GM23338 (cell line): ENCODE measurements around the gene CEP131. TPM values are rescaled to one million over a fixed set of nuclear protein-coding genes. Genes with fewer than 3 reads are reported as not detected.

Experiments used
- ATAC-seq: fragments of 200-7000 bp; cut with Tn5 transposase; 3 replicates; pipeline ENCODE4 v1.9.1; 2020
- DNase-seq: peaks from one replicate; pipeline ENCODE4 v3.0.0-alpha.2; 2015; ENCODE audit warnings: low spot score
- H2AFZ ChIP-seq: fragments of 200-600 bp; sonication (generic); 2 replicates; pipeline ENCODE4 v1.8.0; 2016; ENCODE audit warnings: antibody characterized with exemption, mild to moderate bottlenecking, moderate library complexity
- H3F3A ChIP-seq: fragments of 200-600 bp; sonication (generic); replicated peaks from 2 replicates; pipeline ENCODE4 v1.8.0; 2017; ENCODE audit warnings: antibody characterized with exemption, mixed run types, low read depth
- H3K27ac ChIP-seq: fragments of 200-600 bp; sonication (generic); 2 replicates; pipeline ENCODE4 v1.6.1; 2016; ENCODE audit warnings: low read depth
- H3K27me3 ChIP-seq: fragments of 200-600 bp; sonication (generic); 2 replicates; pipeline ENCODE4 v1.8.0; 2016; ENCODE audit warnings: mild to moderate bottlenecking, mixed run types, moderate library complexity; ENCODE audit not compliant: insufficient read depth
- H3K36me3 ChIP-seq: fragments of 200-600 bp; sonication (generic); 2 replicates; pipeline ENCODE4 v1.8.0; 2016; ENCODE audit warnings: mild to moderate bottlenecking; ENCODE audit not compliant: insufficient read depth
- H3K4me1 ChIP-seq: fragments of 200-600 bp; sonication (generic); 2 replicates; pipeline ENCODE4 v1.8.0; 2016; ENCODE audit warnings: mild to moderate bottlenecking, moderate library complexity; ENCODE audit not compliant: insufficient read depth
- H3K4me2 ChIP-seq: fragments of 200-600 bp; sonication (generic); 2 replicates; pipeline ENCODE4 v1.7.1; 2017; ENCODE audit warnings: mixed run types
- H3K4me3 ChIP-seq: fragments of 200-600 bp; sonication (generic); 2 replicates; pipeline ENCODE4 v1.6.1; 2016; ENCODE audit warnings: mixed run types
- H3K79me2 ChIP-seq: fragments of 200-600 bp; sonication (generic); replicated peaks from 2 replicates; pipeline ENCODE4 v1.8.0; 2017; ENCODE audit warnings: mild to moderate bottlenecking; ENCODE audit not compliant: insufficient read depth
- H3K9me2 ChIP-seq: fragments of 200-600 bp; sonication (generic); 2 replicates; pipeline ENCODE4 v1.8.0; 2017; ENCODE audit not compliant: insufficient read depth
- H4K20me1 ChIP-seq: fragments of 200-600 bp; sonication (generic); replicated peaks from 2 replicates; pipeline ENCODE4 v1.8.0; 2017; ENCODE audit warnings: mild to moderate bottlenecking; ENCODE audit not compliant: insufficient read depth
- H3K27ac Mint-ChIP-seq: 2 replicates; pipeline ENCODE4 v1.8.0; 2020; ENCODE audit warnings: inconsistent platforms, mild to moderate bottlenecking, moderate library complexity, mixed read lengths
- H3K27me3 Mint-ChIP-seq: 3 replicates; pipeline ENCODE4 v1.8.0; 2022; ENCODE audit warnings: low read depth, mild to moderate bottlenecking, moderate library complexity, mixed read lengths, inconsistent platforms; ENCODE audit not compliant: insufficient read depth, poor library complexity
- H3K36me3 Mint-ChIP-seq: 3 replicates; pipeline ENCODE4 v1.8.0; 2021; ENCODE audit warnings: low read depth, mild to moderate bottlenecking, inconsistent platforms, moderate library complexity, mixed read lengths
- H3K4me1 Mint-ChIP-seq: 3 replicates; pipeline ENCODE4 v1.8.0; 2020; ENCODE audit warnings: mild to moderate bottlenecking, inconsistent platforms, mixed read lengths
- H3K4me3 Mint-ChIP-seq: 3 replicates; pipeline ENCODE4 v1.8.0; 2021; ENCODE audit warnings: moderate library complexity, mild to moderate bottlenecking, inconsistent platforms, mixed read lengths
- H3K9me3 Mint-ChIP-seq: 3 replicates; pipeline ENCODE4 v1.8.0; 2020; ENCODE audit warnings: moderate library complexity, mild to moderate bottlenecking, inconsistent platforms, mixed read lengths
- CREB1 ChIP-seq: fragments of 250-450 bp; sonication (Bioruptor Pico); IDR thresholded peaks from 2 replicates; pipeline ENCODE4 v1.5.0; 2020; ENCODE audit warnings: low read depth, mild to moderate bottlenecking, moderate library complexity
- CTCF ChIP-seq, 2 experiments: fragments of 200-600 bp in 1 of 2; sonication (generic) in 1 of 2; conservative IDR thresholded peaks; 2 replicates each; pipeline versions ENCODE4 v1.5.1 to v1.6.1; 2016 to 2017; ENCODE audit warnings: antibody characterized with exemption in 2 of 2, low read depth in 2 of 2, mild to moderate bottlenecking in 2 of 2, moderate library complexity in 1 of 2
- EZH2 ChIP-seq: fragments of 200-600 bp; sonication (generic); IDR thresholded peaks from one replicate; pipeline ENCODE4 v1.8.0; 2017; ENCODE audit warnings: antibody characterized with exemption, mild to moderate bottlenecking, low read depth; ENCODE audit not compliant: unreplicated experiment
- EZH2phosphoT487 ChIP-seq: fragments of 200-600 bp; sonication (generic); IDR thresholded peaks from one replicate; pipeline ENCODE4 v1.8.1; 2018; ENCODE audit warnings: antibody characterized with exemption; ENCODE audit not compliant: unreplicated experiment
- JUNB ChIP-seq: IDR thresholded peaks from one replicate; pipeline ENCODE4 v1.6.1; 2016; ENCODE audit warnings: antibody characterized with exemption; ENCODE audit not compliant: unreplicated experiment
- NANOG ChIP-seq: IDR thresholded peaks from 2 replicates; pipeline ENCODE4 v1.6.1; 2016; ENCODE audit warnings: antibody characterized with exemption, borderline replicate concordance
- POLR2AphosphoS5 ChIP-seq: IDR thresholded peaks from 2 replicates; pipeline ENCODE4 v1.6.1; 2016; ENCODE audit warnings: antibody characterized with exemption, low read depth
- REST ChIP-seq: IDR thresholded peaks from one replicate; pipeline ENCODE4 v1.6.1; 2018; ENCODE audit warnings: antibody characterized with exemption; ENCODE audit not compliant: unreplicated experiment
- STAT1 ChIP-seq: IDR thresholded peaks from one replicate; pipeline ENCODE4 v1.6.1; 2016; ENCODE audit warnings: antibody characterized with exemption; ENCODE audit not compliant: unreplicated experiment
- ZNF114 ChIP-seq: fragments of 250-450 bp; sonication (Bioruptor Pico); IDR thresholded peaks from 2 replicates; pipeline ENCODE4 v1.5.0; 2020; ENCODE audit warnings: mild to moderate bottlenecking, moderate library complexity
- ZNF331 ChIP-seq: fragments of 250-450 bp; sonication (Bioruptor Pico); IDR thresholded peaks from 2 replicates; pipeline ENCODE4 v1.5.0; 2020; ENCODE audit warnings: low read depth, mild to moderate bottlenecking, moderate library complexity
- ZNF462 ChIP-seq: fragments of 250-450 bp; sonication (Bioruptor Pico); IDR thresholded peaks from 2 replicates; pipeline ENCODE4 v1.5.0; 2020; ENCODE audit warnings: mild to moderate bottlenecking, moderate library complexity
- polyA plus RNA-seq: library from polyadenylated mRNA; unstranded; fragments of >200 nt; fragmentation: Nextera tagmentation; extraction: Ambion mirVana; gene quantifications from 2 replicates; pipeline ENCODE4 v1.2.1, GENCODE V29; 2016
- total RNA-seq: library from RNA; depleted of rRNA; stranded (reverse); fragments of >200 nt; shearing (Covaris generic); gene quantifications from 2 replicates; pipeline ENCODE4 v1.2.3, GENCODE V29; 2014
- TF ChIP-seq, protein P1 (sequence below): IDR thresholded peaks from 2 replicates; pipeline ENCODE4 v1.6.1; 2016; ENCODE audit warnings: antibody characterized with exemption

CEP131 gene
- total and polyA plus RNA-seq, 2 experiments from 2014 or later, result 26.8 to 35.5 TPM

DNA sequence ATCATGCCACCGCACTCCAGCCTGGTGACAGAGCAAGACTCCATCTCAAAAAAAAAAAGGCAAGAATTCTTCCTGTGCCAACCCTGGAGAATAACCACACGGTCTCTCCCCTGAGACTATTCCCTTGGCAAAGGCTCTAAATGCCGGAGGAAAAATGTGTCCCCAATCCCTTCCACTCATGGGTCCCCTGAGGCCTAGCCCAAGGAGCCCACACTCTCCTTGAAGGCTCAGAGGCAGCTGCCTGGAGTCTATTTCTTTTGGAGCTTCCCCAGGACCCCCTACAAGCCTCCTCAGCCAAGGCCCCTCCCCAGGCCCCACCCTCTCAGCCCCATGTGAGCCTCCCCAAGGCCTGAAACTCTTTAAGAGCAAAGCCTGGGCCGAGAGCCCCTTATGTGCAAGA, 16.6 kb downstream of the CEP131 start:
- H3K27me3 Mint-ChIP-seq, result peaks cover 5% of the 10 kb centered on the region
- Histone ChIP-seq H3K79me2 (no peaks in the 10 kb centered on the region; the same call in 1 of the 2 replicates), H3F3A (no peaks in the 10 kb centered on the region; the same call in 1 of the 2 replicates), H3K27ac (no peak overlapping the region), H3K27me3 (no peaks in the 10 kb centered on the region), H3K9me2 (no peaks in the 10 kb centered on the region), H2AFZ (no peak overlapping the region), H4K20me1 (no peaks in the 10 kb centered on the region), H3K4me2 (no peak overlapping the region), H3K4me3 (no peak overlapping the region), H3K36me3 (no peaks in the 10 kb centered on the region), H3K4me1 (no peaks in the 10 kb centered on the region)
- no peak overlapping the region for H3K4me3 Mint-ChIP-seq
- ATAC-seq (no peak), DNase-seq (no peak)
- TF ChIP-seq EZH2 (no peak), CREB1 (CRISPR knock-in tag) (no peak), REST (no peak), ZNF114 (CRISPR knock-in tag) (no peak), ZNF331 (CRISPR knock-in tag) (no peak), ZNF462 (CRISPR knock-in tag) (no peak), JUNB (no peak), CTCF (conservative IDR thresholded peaks at IDR 0.05; ENCODE audit: low read depth in 2 of 2) (no peak), EZH2phosphoT487 (no peak), POLR2AphosphoS5 (no peak), STAT1 (no peak), NANOG (no peak)
- TF ChIP-seq, protein P1, sequence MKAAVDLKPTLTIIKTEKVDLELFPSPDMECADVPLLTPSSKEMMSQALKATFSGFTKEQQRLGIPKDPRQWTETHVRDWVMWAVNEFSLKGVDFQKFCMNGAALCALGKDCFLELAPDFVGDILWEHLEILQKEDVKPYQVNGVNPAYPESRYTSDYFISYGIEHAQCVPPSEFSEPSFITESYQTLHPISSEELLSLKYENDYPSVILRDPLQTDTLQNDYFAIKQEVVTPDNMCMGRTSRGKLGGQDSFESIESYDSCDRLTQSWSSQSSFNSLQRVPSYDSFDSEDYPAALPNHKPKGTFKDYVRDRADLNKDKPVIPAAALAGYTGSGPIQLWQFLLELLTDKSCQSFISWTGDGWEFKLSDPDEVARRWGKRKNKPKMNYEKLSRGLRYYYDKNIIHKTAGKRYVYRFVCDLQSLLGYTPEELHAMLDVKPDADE, result no peak
- H3K27ac Mint-ChIP-seq, result no peak overlapping the region
- H3K36me3 Mint-ChIP-seq, result peaks cover 4% of the 10 kb centered on the region
- no peaks in the 10 kb centered on the region; the same call in 2 of the 3 replicates for H3K9me3 Mint-ChIP-seq
- no peaks in the 10 kb centered on the region for H3K4me1 Mint-ChIP-seq
